ENCODE data around the gene NLRC5.
"Not testable (repeated sequence)": the region's sequence is repeated elsewhere in the genome, so short reads cannot be mapped to it uniquely, and the experiment has no call there.

Gene NLRC5

GRCh38 chr16:57083485-57084126 lies 94.2 kb downstream of the NLRC5 start:
- DNase-seq = no peak

- peak; percentile 63 for DNase-seq
These were observed 95.0 kb downstream of the NLRC5 start for GRCh38 chr16:57084257-57084770.

- DNase-seq = no peak
These were observed 95.6 kb downstream of the NLRC5 start for GRCh38 chr16:57084996-57085395.

- DNase-seq = no peak
These were observed 97.6 kb downstream of the NLRC5 start for GRCh38 chr16:57087003-57087402.

- DNase-seq = peak; percentile 80
These were observed 100.0 kb downstream of the NLRC5 start for GRCh38 chr16:57089406-57089805.

- DNase-seq = peak; percentile 37
These were observed 102.0 kb downstream of the NLRC5 start for GRCh38 chr16:57091200-57091974.

GRCh38 chr16:57091975-57092785 lies 102.8 kb downstream of the NLRC5 start, which contains the start of gene CPNE2:
Gene CPNE2 (plus strand): TSS chr16:57092583. CDS start chr16:57110743, 18,160 bp downstream.
- DNase-seq = peak; percentile 31

GRCh38 chr16:57092786-57093411 lies 103.5 kb downstream of the NLRC5 start:
- DNase-seq = peak; percentile 23

GRCh38 chr16:57093666-57094564 lies 104.6 kb downstream of the NLRC5 start:
- DNase-seq = no peak

GRCh38 chr16:57094911-57095310 lies 105.6 kb downstream of the NLRC5 start:
- DNase-seq = no peak

- no peak for DNase-seq
These were observed 106.8 kb downstream of the NLRC5 start for GRCh38 chr16:57096192-57096591.

GRCh38 chr16:57096793-57097192 lies 107.4 kb downstream of the NLRC5 start:
- DNase-seq = no peak

GRCh38 chr16:57098188-57098841 lies 109.0 kb downstream of the NLRC5 start:
- DNase-seq = no peak

GRCh38 chr16:57099965-57100364 lies 110.6 kb downstream of the NLRC5 start:
- DNase-seq = not testable (repeated sequence)

- DNase-seq = no peak
These were observed 111.1 kb downstream of the NLRC5 start for GRCh38 chr16:57100445-57100844.

- peak; percentile 5 for DNase-seq
These were observed 113.8 kb downstream of the NLRC5 start for GRCh38 chr16:57102888-57103851.

- no peak for DNase-seq
These were observed 115.3 kb downstream of the NLRC5 start for GRCh38 chr16:57104706-57105105.

- DNase-seq = no peak
These were observed 115.8 kb downstream of the NLRC5 start for GRCh38 chr16:57105184-57105583.

GRCh38 chr16:57106767-57107166 lies 117.4 kb downstream of the NLRC5 start:
- DNase-seq = no peak

Data from NCI-H345 (cell line).